Astrocyte (in vitro differentiated cells and primary cell): ENCODE measurements around the gene LSM4. TPM values are rescaled to one million over a fixed set of nuclear protein-coding genes. Genes with fewer than 3 reads are reported as not detected.

ENCODE experiments used
- DNase-seq: peaks from one replicate; pipeline ENCODE4 v3.0.0-alpha.2; 2010; ENCODE audit warnings: low read depth
- FAIRE-seq: peaks from 2 replicates; lab custom pipeline; 2011; peaks lifted over from hg19 to GRCh38; lab: Jason Lieb, UNC
- H2AFZ ChIP-seq: 2 replicates; pipeline ENCODE4 v1.6.0; 2012; ENCODE audit warnings: low read depth, low read length, inconsistent platforms
- H3K27ac ChIP-seq: 2 replicates; pipeline ENCODE4 v1.5.1; 2011; ENCODE audit warnings: low read depth, low read length, inconsistent platforms
- H3K27me3 ChIP-seq: 2 replicates; pipeline ENCODE4 v1.6.0; 2011; ENCODE audit warnings: low read length, inconsistent platforms; ENCODE audit not compliant: insufficient read depth
- H3K36me3 ChIP-seq: 2 replicates; pipeline ENCODE4 v1.5.1; 2011; ENCODE audit warnings: low read length, inconsistent platforms; ENCODE audit not compliant: insufficient read depth
- H3K4me1 ChIP-seq: 2 replicates; pipeline ENCODE4 v1.5.1; 2011; ENCODE audit warnings: low read length, inconsistent platforms; ENCODE audit not compliant: insufficient read depth
- H3K4me2 ChIP-seq: 2 replicates; pipeline ENCODE4 v1.6.0; 2012; ENCODE audit warnings: low read length, inconsistent platforms
- H3K4me3 ChIP-seq: 2 replicates; pipeline ENCODE4 v1.5.1; 2011; ENCODE audit warnings: low read depth, mild to moderate bottlenecking, low read length, inconsistent platforms; ENCODE audit not compliant: insufficient read depth
- H3K79me2 ChIP-seq: 2 replicates; pipeline ENCODE4 v1.6.0; 2012; ENCODE audit warnings: mild to moderate bottlenecking, low read length, inconsistent platforms; ENCODE audit not compliant: insufficient read depth
- H3K9ac ChIP-seq: 2 replicates; pipeline ENCODE4 v1.6.0; 2012; ENCODE audit warnings: mild to moderate bottlenecking, low read length, inconsistent platforms
- H3K9me3 ChIP-seq: 2 replicates; pipeline ENCODE4 v1.5.1; 2012; ENCODE audit warnings: low read depth, mild to moderate bottlenecking, low read length, inconsistent platforms; ENCODE audit not compliant: insufficient read depth
- H4K20me1 ChIP-seq: 2 replicates; pipeline ENCODE4 v1.6.0; 2012; ENCODE audit warnings: low read length, inconsistent platforms; ENCODE audit not compliant: insufficient read depth
- H3K27ac Mint-ChIP-seq: one replicate; pipeline ENCODE4 v1.8.0; 2021; ENCODE audit warnings: mild to moderate bottlenecking, mixed read lengths; ENCODE audit not compliant: unreplicated experiment
- H3K27me3 Mint-ChIP-seq: one replicate; pipeline ENCODE4 v1.8.0; 2021; ENCODE audit warnings: low read depth, mixed read lengths; ENCODE audit not compliant: unreplicated experiment
- H3K36me3 Mint-ChIP-seq: one replicate; pipeline ENCODE4 v1.8.0; 2021; ENCODE audit warnings: low read depth, mixed read lengths; ENCODE audit not compliant: unreplicated experiment
- H3K4me1 Mint-ChIP-seq: one replicate; pipeline ENCODE4 v1.8.0; 2021; ENCODE audit warnings: low read depth, mixed read lengths; ENCODE audit not compliant: unreplicated experiment
- H3K4me3 Mint-ChIP-seq: one replicate; pipeline ENCODE4 v1.8.0; 2021; ENCODE audit warnings: mild to moderate bottlenecking, moderate library complexity, mixed read lengths; ENCODE audit not compliant: unreplicated experiment
- H3K9me3 Mint-ChIP-seq: one replicate; pipeline ENCODE4 v1.8.0; 2021; ENCODE audit warnings: mild to moderate bottlenecking, mixed read lengths; ENCODE audit not compliant: unreplicated experiment
- CTCF ChIP-seq: IDR thresholded peaks from 2 replicates; pipeline ENCODE4 v1.5.1; 2011; ENCODE audit warnings: low read depth, mild to moderate bottlenecking, inconsistent platforms, low read length, moderate library complexity; ENCODE audit not compliant: insufficient read depth
- EZH2 ChIP-seq: IDR thresholded peaks from 2 replicates; pipeline ENCODE4 v1.6.1; 2012; ENCODE audit warnings: mild to moderate bottlenecking, low read length, inconsistent platforms; ENCODE audit not compliant: insufficient read depth
- total RNA-seq: library from RNA; stranded (reverse); gene quantifications from 2 replicates; pipeline ENCODE4 v1.2.1, GENCODE V29; 2021

The LSM4 gene
- total RNA-seq, 1 donor from 2014 or later, result 127 TPM

- no peaks in the 10 kb centered on the region for H3K27me3 ChIP-seq
- Mint-ChIP-seq H3K27me3 (no peaks in the 10 kb centered on the region), H3K9me3 (no peaks in the 10 kb centered on the region), H3K27ac (peak overlapping the region; percentile 26), H3K4me1 (peaks cover 6% of the 10 kb centered on the region), H3K36me3 (peaks cover 7% of the 10 kb centered on the region), H3K4me3 (no peak overlapping the region)
- no peak overlapping the region for H3K4me2 ChIP-seq
- DNase-seq (no peak), FAIRE-seq (no peak)
- no peak for TF ChIP-seq EZH2
- TF ChIP-seq CTCF, result no peak
- H3K27ac ChIP-seq, result no peak overlapping the region
- no peaks in the 10 kb centered on the region for H3K9me3 ChIP-seq
- no peak overlapping the region for H3K9ac ChIP-seq
- H3K4me1 ChIP-seq, result peaks cover 29% of the 10 kb centered on the region
- no peak overlapping the region for H3K4me3 ChIP-seq
- H2AFZ ChIP-seq, result no peak overlapping the region
- peaks cover 54% of the 10 kb centered on the region for H4K20me1 ChIP-seq
- H3K36me3 ChIP-seq, result peaks cover 4% of the 10 kb centered on the region
- H3K79me2 ChIP-seq, result peaks cover 32% of the 10 kb centered on the region
Measured at GRCh38 chr19:18273561-18274218, 49.2 kb downstream of the LSM4 start.

GRCh38 chr19:18271433-18271841 is 51.4 kb downstream of the LSM4 start:
- Histone ChIP-seq H3K79me2 (peaks cover 15% of the 10 kb centered on the region), H3K27ac (no peak overlapping the region), H3K4me2 (no peak overlapping the region), H3K4me3 (no peak overlapping the region), H4K20me1 (peaks cover 40% of the 10 kb centered on the region), H3K4me1 (peaks cover 20% of the 10 kb centered on the region), H3K36me3 (no peaks in the 10 kb centered on the region), H3K27me3 (no peaks in the 10 kb centered on the region), H2AFZ (no peak overlapping the region), H3K9ac (no peak overlapping the region), H3K9me3 (no peaks in the 10 kb centered on the region)
- TF ChIP-seq EZH2 (no peak), CTCF (no peak)
- H3K4me1 Mint-ChIP-seq, result no peaks in the 10 kb centered on the region
- no peak overlapping the region for H3K4me3 Mint-ChIP-seq
- no peaks in the 10 kb centered on the region for H3K9me3 Mint-ChIP-seq
- DNase-seq (no peak), FAIRE-seq (no peak)
- peaks cover 15% of the 10 kb centered on the region for H3K36me3 Mint-ChIP-seq
- H3K27ac Mint-ChIP-seq, result no peak overlapping the region
- H3K27me3 Mint-ChIP-seq, result no peaks in the 10 kb centered on the region

- TF ChIP-seq CTCF (no peak), EZH2 (no peak)
- peaks cover 25% of the 10 kb centered on the region for H3K36me3 Mint-ChIP-seq
- no peak for FAIRE-seq
Measured at GRCh38 chr19:18270326-18270725, 52.5 kb downstream of the LSM4 start.

More at GRCh38 chr19:18270326-18270725, 52.5 kb downstream of the LSM4 start:
- Mint-ChIP-seq H3K27ac (no peak overlapping the region), H3K27me3 (no peaks in the 10 kb centered on the region), H3K4me3 (no peak overlapping the region), H3K4me1 (no peaks in the 10 kb centered on the region), H3K9me3 (peaks cover under 1% of the 10 kb centered on the region)
- no peak for DNase-seq
- H3K9me3 ChIP-seq, result no peaks in the 10 kb centered on the region
- H2AFZ ChIP-seq, result no peak overlapping the region
- H3K27ac ChIP-seq, result no peak overlapping the region
- no peak overlapping the region for H3K4me3 ChIP-seq
- no peak overlapping the region for H3K4me2 ChIP-seq
- H3K36me3 ChIP-seq, result no peaks in the 10 kb centered on the region
- H3K4me1 ChIP-seq, result peaks cover 11% of the 10 kb centered on the region
- H4K20me1 ChIP-seq, result peaks cover 28% of the 10 kb centered on the region
- no peaks in the 10 kb centered on the region for H3K27me3 ChIP-seq
- H3K79me2 ChIP-seq, result peaks cover 6% of the 10 kb centered on the region
- no peak overlapping the region for H3K9ac ChIP-seq
